HUDEP-2 (cell line): ENCODE results near the gene ATXN1.

ENCODE experiments used
- DNase-seq, 76 experiments: peaks; one replicate each; lab custom pipeline; 2025; ENCODE audit not compliant: unreplicated experiment in 76 of 76; lab: John Stamatoyannopoulos, UW

Gene ATXN1

DNA sequence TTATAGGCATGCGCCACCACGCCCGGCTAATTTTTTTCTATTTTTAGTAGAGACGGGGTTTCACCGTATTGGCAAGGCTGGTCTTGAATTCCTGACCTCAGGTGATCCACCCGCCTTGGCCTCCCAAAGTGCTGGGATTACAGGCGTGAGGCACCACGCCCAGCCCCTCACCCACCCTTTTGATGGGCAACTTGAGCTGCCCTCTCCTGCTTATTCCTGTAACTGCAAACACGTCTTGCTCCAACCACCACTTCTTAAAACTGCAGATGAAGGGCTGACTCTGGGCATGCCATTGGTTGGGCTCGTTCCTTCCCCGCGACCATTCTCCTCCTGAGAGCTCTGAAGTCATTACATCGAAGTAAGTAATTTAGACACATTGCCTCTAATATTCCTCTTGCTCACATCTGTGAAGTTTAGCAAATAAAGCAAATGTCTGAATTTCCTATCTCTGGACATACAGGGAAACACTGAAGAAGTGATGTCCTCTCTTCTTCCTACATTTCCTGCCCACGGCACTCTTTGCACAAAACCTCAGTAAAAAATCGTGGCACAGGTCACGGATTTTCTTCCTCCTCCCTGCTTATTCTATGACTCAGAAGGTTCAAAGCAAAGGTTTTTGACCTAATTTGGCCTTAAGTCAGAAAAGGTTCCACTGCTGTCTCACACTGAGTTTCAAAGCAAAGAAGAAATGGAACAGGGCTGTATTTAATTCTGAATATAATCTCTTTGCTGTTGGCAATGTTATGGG lies 405.4 kb downstream of the ATXN1 start:
- DNase-seq = no peak

DNA sequence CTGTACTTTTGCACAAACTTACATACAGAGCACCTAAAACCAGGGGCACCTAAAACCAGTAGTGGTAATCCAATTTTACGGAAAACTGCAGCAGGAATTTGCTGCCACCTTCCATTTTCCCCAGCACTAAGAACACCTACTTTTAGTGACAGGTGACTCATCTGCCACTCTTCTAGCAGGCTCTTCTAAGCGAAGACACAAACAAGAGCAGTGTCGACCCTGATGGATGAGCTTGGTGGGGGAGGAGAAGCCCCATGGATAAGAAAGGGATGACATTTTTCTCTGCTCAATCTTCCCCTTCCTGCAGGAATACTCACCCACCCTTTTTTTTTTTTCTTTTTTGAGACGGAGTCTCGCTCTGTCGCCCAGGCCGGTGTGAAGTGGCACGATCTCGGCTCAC lies 406.0 kb downstream of the ATXN1 start:
- no peak for DNase-seq

DNA sequence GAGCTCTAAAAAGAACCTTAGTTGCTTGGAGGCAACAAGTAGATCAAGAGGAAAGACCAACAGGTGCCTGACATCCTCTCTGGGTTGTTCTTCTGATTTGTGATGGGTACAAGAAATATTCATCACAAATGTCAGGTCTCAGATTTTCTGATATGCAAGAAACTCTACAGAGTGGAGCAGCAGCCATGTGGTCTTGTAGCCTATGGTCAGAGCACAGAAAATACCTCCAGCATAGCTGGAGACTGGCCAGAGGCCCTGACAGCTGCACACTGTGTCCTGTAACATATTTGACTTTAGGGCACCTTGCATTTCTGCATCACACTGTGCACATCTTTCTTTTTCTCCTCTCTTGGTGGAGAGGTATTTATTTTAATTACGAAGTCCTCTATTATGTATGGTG lies 406.6 kb downstream of the ATXN1 start:
- no peak for DNase-seq

DNA sequence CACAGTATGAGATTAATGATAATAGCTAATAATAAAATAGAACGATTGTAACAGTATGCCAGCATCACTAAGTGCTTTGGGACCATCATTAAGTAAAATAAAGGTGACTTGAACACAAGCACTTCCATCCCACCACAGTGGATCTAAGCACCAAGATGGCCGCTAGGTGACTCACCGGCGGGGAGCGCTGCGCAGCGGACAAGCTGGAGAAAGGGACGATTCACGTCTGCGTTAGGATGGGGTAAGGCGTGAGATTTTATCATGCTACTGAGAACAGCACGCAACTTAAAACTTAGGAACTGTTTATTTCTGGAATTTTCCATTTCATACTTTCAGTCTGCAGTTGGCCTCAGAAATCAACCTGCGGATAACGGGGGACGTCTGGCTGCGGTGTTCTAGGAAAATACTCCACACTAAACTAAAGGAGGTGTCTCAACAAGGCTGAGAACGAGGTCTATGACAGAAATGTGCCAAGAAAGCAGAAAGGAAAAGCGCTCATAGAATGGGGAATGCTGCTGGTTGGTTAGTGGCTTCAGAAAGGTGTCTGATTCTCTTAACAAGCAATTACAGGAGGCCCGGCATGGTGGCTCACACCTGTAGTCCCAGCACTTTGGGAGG lies 408.3 kb downstream of the ATXN1 start:
- DNase-seq = no peak

DNA sequence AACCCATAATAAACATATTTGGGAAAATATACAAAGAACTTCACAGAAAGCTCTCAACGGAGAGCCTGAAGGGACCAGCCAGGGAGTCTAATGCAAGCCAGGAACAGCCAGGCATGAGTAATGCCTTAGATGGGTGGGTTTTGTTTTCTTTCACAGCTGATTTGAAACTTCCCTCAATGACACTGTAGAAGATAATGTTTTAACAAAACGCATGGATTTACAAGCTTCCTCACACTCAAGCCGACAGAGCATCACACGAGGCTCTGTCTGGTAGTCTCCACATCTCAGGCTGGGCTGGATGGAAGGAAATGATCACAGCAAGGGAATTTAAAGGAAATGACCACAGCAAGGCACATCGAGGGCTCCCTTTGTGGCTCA lies 409.0 kb downstream of the ATXN1 start:
- DNase-seq = no peak

DNA sequence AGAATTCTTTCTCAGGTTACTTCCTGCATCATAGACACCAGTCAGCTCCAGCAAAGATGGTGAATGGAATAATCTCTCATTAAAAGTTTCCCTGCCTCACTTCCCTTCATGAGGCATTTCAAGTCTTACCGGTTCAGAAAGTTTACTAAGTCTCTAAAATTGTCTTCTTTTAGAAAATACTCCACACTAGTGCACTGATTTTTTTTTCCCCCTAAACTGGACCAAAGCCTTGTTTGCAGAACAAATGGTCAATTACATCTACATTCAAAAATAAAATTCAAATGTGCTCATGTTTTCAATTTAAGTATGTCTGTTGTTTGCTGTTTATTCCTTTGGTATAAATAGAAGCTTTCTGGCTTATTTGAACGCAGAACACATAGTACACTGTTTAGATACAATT lies 411.7 kb downstream of the ATXN1 start:
- peak in 1 of 76 experiments; percentile 5 for DNase-seq

DNA sequence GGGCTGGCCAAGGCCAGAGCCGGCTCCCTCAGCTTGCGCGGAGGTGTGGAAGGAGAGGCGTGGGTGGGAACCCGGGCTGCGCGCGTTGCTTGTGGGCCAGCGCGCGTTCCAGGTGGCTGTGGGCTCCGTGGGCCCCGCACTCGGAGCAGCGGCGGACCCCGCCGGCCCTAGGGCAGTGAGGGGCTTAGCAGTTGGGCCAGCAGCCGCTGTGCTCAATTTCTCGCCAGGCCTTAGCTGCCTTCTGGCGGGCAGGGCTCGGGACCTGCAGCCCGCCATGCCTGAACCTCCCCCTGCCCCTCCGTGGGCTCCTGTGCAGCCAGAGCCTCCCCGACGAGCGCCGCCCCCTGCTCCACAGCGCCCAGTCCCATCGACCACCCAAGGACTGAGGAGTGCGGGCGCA lies 414.4 kb downstream of the ATXN1 start:
- DNase-seq = no peak

DNA sequence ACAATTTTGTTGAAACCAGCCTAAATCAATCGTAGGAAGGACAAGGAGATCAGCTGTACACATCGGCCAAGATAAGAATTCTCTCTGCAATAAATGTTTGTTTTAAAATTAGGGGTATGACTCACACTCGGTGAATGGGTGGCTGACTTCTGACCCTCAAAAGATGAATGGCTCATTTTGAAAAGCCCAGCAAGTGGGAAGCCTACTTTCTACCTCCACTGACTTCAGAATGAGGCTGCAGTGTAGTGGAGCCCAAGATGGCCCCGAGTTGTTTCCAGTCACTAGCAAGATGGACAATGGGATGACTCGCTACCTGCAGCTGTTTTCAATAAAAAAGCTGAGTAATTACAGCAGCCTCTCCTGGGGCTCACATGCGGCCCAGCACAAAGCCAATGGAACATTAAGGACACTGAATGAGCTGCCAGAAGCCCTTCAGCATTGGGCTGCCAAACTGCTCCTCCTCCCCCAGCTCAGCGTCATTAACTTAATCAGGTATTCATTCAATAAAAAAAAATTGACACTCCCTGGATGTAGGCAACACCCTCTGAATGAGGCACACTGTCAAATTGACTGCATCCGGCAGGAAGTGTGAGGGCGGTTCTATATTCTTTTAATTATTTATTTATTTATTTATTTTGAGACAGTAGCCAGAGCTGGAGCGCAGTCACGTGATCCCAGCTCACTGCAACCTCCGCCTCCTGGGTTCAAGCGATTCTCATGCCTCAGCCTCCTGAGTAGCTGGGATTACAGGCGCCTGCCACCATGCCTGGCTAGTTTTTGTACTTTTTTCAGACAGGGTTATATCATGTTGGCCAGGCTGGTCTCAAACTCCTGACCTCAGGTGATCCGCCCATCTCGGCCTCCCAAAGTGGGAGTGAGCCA lies 415.6 kb downstream of the ATXN1 start:
- no peak for DNase-seq

DNA sequence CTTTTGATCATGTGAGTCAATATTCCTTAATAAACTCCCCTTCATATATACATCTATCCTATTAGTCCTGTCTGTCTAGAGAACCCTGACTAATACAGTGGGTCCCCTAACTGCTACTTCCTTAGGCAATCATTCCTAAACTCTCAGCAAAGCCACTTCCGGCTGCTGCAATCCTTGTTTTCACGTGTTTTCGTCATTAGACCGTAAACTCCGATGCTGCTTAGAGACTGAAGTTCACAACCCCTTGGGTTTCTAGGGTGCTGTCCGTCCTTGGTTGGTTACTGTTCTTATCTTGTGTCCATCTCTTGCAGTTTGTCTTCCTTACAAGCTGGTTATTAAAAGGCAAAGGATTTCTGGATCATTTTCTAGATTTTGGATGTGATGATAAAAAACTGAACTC lies 416.5 kb downstream of the ATXN1 start:
- DNase-seq = no peak

DNA sequence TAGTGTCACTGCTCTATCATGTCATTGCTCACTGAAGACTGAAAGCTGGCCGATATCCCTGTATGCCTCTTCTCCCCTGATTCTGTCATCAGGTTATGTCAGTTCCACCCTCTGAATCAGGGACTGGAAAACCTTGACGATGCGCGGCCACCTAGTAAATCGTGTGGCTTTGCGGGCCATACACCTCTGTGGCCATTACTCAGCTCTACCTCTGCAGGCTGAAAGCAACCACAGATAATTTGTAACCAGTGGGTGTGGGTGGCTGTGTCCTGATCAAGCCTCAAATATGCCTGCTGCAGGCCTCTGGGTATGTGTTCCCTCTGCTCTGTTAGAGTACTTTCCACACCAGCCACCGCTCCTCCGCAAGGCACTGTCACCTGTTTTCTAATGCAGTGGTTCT lies 417.7 kb downstream of the ATXN1 start:
- DNase-seq = no peak

DNA sequence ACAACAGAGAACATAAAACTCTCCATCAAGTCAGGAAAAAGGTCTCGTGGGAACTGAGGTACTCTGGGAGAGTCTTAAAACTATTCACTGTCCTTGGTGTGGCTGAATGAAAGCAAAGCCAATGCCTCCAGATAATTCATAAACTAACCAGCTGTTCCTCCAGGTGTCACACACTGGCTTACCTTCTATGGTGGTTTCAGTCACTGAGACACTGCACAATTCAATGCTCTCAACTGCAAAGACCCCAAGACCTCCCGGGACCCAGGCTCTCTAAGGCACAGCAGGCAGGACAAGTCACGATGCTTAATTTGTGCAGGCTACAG lies 422.0 kb downstream of the ATXN1 start:
- no peak for DNase-seq

DNA sequence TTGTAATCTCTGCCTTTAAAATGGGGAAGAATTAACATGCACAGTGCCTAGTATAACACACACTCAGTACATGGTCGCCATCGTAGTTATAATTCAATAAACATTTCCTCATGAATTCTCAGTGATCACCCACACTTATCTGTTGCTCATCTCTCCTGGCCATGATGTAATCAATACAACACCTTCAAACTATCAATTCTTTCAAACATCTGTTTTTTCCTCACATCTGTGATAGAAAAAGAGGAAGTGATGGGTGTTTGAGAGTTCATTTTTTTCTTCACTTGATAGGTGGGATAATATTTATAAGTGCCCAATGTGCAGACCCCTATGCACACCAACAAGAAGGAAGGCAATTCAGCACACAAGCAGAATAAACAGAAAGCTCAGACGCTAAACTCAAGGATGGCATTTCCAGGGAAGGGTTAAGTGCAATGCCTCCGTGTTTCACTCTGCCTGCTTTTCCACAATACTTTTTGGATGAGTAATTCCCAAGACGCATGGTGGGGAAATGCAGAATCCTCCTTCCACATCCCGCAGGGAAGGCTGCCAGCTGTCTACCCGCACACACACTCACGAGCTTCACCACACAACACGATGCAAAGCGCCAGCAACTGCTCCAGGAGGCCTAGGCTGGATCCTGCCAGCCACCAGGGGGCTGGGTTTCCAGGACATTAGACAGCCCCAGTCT lies 422.5 kb downstream of the ATXN1 start:
- DNase-seq = peak in 1 of 76 experiments; percentile 15

DNA sequence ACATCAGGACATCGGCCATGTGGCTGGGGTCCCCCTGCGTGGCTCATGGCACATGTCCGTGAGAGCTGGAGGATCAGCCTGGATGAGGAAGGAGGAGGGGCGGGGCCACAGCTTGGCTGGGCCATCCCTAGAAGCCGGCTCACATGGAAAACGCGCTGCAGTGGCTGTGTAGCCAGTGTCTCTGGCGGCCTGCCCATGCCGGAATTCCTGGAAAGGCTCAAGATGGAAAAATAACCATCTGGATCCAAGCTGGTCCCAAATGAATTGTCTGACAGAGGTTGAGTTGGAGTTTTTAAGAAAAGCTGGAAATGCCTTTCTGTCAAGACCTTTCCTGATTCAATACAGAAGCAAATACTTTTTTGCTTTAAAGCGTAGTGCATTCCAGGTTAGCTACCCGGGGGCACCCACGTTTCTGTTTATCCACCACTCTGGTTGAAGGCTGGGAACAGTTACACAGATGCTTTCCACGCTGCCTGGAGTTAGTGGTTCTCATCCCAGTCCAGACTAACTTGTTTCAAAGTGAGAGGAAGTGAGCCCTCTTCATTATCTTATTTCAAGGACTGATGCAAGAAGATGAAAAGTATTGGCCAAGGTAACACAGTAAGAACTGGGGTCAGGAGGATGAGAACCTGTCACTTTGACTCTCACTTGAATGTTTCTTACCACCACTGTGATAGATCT lies 423.8 kb downstream of the ATXN1 start:
- DNase-seq = no peak

DNA sequence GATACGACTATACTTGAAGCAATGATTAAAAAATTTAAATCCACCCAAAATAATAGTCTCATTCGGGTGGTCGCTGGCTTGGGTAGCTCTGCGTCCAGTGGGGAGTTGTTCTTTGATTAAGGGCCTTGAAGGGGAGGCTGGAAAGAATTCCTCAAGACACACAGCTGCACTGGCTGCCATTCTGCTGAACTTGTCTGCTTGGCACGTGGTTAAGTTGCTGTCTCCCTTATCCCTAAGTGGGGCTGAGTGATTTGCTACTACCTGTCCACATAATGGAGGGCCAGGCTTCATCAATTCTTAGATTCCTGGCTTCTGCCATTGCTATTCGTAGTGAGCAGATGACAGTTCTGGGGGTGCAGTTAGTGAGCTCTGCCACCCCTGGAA lies 424.4 kb downstream of the ATXN1 start:
- no peak for DNase-seq

DNA sequence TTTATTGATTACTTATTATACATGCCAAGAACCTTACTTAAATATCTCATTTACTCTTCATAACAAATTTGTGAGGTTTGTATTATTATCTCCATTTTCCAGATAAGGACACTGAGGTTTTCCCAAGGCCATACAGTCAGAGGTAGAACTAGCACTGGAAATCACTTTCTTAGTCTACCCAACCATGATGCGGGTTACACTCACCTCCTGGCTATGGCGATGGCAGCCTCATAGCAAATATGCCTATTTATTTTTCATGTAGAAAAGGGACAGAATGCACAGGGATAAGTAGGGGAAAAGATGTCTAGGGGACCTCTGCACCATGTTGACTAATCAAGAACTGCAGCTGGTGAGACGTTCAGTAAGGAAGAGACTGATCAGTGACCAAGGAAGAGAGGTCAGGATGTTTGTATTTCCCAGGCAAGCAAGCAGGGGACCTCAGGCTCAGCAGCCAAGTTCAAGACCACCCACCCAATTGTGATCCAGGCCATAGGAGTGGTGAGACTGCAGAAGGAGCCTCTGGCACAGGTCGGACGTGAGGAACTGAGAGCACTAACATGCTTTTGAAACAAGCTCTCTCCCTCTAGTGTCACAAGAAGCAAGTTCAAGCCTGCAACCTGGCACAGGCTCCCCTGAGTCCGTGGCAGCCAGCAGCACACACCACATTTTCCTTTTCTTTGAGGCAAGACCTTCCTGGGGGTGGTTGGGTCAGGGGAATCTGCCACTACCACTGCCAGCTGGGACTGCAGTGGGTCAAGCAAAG lies 425.0 kb downstream of the ATXN1 start:
- peak in 2 of 76 experiments; percentile 9 to 18 for DNase-seq

DNA sequence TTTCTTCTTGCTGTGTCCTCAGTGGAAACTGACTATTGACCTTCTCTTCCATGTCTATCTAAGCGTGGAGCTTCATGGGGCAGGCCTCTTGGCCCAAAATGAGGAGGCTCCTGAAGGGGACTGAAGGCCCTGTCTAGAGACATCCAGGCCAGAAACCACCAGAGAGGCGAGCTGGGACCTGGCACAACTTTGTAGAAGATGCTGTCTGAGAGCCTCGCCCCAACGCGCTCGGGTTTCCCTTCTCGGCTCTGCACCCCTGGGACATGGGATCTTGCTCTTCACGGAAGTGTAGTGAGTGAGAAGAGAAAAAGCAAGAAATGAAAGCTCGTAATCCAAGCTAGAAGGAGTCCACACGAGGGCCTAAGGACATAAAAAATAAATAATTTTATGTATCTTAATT lies 426.1 kb downstream of the ATXN1 start:
- no peak for DNase-seq

DNA sequence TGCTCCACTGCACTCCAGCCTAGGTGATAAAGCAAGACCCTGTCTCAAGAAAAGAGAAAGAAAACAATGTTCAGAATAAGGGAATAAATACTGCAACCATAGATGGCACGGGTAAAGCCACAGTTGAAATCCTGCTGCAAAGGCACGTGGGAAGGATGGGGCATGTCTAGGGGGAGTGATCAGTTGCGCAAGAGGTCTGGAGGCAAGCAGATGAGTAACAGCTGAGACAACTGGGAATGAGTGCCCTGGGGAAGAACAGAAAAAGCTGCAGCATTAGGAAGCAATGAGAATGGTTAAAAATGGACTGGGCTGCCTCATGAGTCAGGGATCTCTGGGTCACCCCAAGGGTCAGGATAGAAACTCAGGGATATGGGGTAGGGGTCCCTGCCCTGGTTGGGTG lies 426.6 kb downstream of the ATXN1 start:
- no peak for DNase-seq

DNA sequence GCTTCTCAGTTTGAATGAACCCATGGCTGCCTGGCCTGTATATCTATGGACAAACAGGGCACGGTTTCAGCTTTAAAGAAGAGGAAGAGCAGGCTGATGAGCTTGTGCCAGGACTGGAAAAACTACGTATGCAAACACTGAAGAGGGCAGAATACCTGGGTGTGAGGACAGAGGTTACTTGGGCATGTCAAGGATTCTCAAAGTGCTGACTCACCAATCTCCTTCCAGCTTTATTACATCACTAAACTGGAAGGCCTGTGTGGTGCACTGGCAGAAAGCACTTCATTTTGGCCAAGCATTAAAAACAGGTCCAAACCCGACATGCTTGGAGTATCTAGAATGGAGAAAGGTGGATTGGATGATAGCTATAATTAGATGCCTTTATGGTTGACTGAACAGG lies 427.7 kb downstream of the ATXN1 start:
- no peak for DNase-seq

DNA sequence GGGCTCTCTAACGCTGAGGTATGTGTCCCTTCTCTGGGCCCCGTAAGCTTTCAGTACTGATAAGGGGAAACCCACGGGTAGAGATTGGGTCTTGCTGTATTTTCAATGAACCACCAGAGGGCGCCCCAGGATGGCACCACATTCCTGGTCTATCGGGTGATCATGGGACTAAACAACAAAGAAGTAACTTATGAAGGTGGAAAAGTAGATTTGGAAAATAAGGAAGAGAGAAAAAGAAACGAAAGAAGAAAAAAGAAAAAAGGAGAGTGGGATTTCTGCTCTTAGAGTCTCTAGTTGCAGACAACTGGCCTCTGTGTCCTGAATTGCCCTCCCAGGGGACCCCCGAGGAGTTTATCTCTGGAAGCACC lies 429.1 kb downstream of the ATXN1 start:
- peak in 73 of 76 experiments; percentile 30 to 91 (median 72) for DNase-seq
